Left colon (tissue), 2 donors: ENCODE data around the gene OR2B6. TPM values are rescaled to one million over a fixed set of nuclear protein-coding genes. Genes with fewer than 3 reads are reported as not detected.
"Not testable (repeated sequence)": the region's sequence is repeated elsewhere in the genome, so short reads cannot be mapped to it uniquely, and the experiment has no call there.

Source experiments
- ATAC-seq: fragments of 200-7000 bp; cut with Tn5 transposase; one replicate; pipeline ENCODE4 v1.9.1; 2020; ENCODE audit warnings: mild to moderate bottlenecking, moderate library complexity
- DNase-seq, 2 donors: peaks; one replicate each; pipeline ENCODE4 v3.0.0-alpha.2; 2020
- intact Hi-C, 2 donors: fragments of 100-400 bp; cut with DNase I in 1 of 2; cut with micrococcal nuclease in 1 of 2; formaldehyde crosslinking; loops; one replicate each; pipeline versions ENCODE4 v1.11.2 to v1.14.0; 2022; cut with DNase I, micrococcal nuclease
- long read RNA-seq: library from polyadenylated mRNA; unstranded; transcript quantifications from one replicate; pipeline ENCODE4 v2.0.0, GENCODE V29; 2021
- total RNA-seq, 2 donors: library from RNA; stranded (reverse); fragmentation: NEBNext Ultra II Directional; extraction: Animal tissue kit (Norgen Biotek cat#: 25700); gene quantifications; one replicate each; pipeline ENCODE4 v1.2.1, GENCODE V29; 2021
- donor health status: DM: no; HTN: no; CAD: no.
- donor health status: DM: yes; HTN: yes; CAD: no.

The OR2B6 gene
- not detected for total RNA-seq
- long read RNA-seq: 0 reads

- ATAC-seq: no peak
- DNase-seq: no peak
- intact Hi-C loops: no loop called here
These were observed at the start of gene OR2B6 for GRCh38 chr6:27956941-27957340. OR2B6 (plus strand) TSS chr6:27957241; CDS start chr6:27957241, 0 bp downstream.

DNA sequence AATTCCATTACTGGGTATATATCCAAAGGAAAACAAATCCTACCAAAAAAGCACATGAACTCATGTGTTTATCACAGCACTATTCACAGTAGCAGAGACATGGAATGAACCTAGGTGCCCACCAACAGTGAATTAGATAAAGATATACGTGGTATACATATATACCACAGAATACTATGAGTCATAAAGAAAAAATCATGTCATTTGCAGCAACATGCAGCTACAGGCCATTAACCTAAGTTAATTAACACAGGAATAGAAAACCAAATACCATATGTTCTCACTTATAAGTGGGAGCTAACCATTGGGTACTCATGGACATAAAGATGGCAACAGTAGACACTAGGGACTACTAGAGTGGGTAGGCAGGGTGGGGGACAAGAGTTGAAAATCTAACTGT lies 49.0 kb upstream of the OR2B6 start:
- intact Hi-C loops: no loop called here
- ATAC-seq (no peak), DNase-seq (no peak)

- ATAC-seq: no peak
- intact Hi-C loops: no loop called here
- DNase-seq: no peak
These were observed 45.0 kb upstream of the OR2B6 start, which contains the start of gene OR2B2 for GRCh38 chr6:27911956-27912446. OR2B2 (minus strand) TSS chr6:27912396; CDS start chr6:27912319, 77 bp downstream.

GRCh38 chr6:27922949-27923348 lies 34.1 kb upstream of the OR2B6 start:
- DNase-seq (no peak), ATAC-seq (no peak)
- intact Hi-C loops: no loop called here

DNA sequence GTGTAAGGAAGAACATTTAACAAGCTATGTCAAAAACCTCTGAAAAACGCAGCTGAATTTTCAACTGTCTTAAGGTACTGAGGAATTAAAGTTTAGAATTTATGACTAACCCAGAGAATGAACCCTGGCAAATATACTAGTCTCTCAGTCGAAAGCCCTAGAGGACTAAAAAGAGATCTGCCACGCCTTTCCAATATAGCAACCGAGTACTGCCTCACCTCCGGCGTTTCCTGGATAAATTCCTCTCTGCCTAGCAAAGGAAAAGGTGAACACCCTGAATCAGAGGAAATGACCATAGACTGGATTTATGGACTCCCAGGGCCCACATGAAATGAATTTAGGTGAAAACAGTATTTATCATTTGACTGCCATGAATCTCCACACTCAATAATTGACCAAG lies 32.9 kb upstream of the OR2B6 start:
- intact Hi-C loops: no loop called here
- peak; percentile 70 for ATAC-seq

DNA sequence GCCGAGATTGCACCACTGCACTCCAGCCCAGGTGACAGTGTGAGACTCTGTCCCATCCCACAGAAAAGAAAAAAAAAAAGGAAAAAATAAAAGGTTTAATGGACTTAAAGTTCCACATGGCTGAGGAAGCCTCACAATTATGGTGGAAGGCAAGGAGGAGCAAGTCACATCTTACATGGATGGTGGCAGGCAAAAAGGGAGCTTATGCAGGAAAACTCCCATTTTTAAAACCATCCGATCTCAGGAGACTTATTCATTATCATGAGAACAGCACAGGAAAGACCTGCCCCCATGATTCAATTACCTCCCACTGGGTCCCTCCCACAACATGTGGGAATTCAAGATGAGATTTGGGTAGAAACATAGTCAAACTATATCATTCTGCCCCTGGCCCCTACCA lies 29.0 kb upstream of the OR2B6 start:
- ATAC-seq, intact Hi-C loops, DNase-seq: not testable (repeated sequence)

More for the DNA sequence above, 32.9 kb upstream of the OR2B6 start:
- DNase-seq: no peak

- ATAC-seq, intact Hi-C loops, DNase-seq: not testable (repeated sequence)
These were observed 27.1 kb upstream of the OR2B6 start for GRCh38 chr6:27929930-27930329.

GRCh38 chr6:27931209-27931608 lies 25.8 kb upstream of the OR2B6 start:
- no peak for DNase-seq
- intact Hi-C loops: no loop called here

DNA sequence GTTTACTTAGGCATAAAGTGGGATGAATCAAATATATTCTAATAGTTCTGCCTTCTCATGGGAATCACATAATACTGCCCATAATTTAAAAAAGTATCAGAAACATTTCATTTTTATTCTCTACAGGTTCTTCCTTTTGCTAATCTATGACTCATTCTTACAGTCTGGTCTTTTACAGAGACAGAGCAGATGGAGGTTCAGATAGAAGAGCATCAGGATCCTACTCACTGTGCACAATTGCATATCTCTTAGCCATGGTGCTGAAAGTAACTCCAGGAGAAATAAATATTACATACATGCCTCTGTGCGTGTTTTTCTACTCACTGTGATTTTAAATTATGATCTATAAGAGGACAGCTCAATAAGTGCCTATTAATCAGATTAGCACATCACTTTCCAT lies 16.3 kb upstream of the OR2B6 start:
- no peak for ATAC-seq
- DNase-seq: no peak
- intact Hi-C loops: no loop called here

More at GRCh38 chr6:27931209-27931608, 25.8 kb upstream of the OR2B6 start:
- no peak for ATAC-seq

DNA sequence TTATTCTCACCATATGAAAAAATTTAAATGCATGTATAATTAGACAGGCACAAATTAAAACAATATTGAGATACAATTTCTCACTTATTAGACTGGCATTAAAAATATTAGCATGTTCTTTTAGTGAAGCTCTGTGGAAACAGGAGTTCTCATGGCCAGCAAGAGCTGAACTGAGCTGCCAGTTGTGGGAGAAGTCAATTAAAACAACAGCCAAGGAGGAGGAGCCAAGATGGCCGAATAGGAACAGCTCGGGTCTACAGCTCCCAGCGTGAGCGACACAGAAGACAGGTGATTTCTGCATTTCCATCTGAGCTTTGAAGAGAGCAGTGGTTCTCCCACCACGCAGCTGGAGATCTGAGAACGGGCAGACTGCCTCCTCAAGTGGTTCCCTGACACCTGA lies 14.0 kb upstream of the OR2B6 start:
- DNase-seq, ATAC-seq, intact Hi-C loops: not testable (repeated sequence)

DNA sequence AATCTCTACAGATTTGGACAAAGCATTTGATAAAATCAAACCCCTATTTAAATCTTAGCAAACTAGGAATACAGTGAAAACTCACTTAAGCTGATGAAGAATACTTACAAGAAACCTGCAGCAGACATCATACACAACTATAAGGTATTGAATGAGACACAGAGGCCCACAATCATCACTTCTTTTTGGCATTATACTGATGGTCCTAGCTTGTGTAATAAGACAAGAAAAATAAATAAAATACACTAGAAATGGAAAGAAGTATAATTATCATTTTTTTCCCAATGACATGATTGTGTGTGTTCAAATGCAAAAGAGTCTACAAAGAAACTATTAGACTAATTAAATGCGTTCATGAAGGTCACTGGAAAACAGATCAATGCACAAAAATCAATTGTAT lies 8.8 kb upstream of the OR2B6 start:
- no peak for ATAC-seq
- intact Hi-C loops: no loop called here

GRCh38 chr6:27951040-27951439 lies 6.0 kb upstream of the OR2B6 start:
- DNase-seq: no peak
- no peak for ATAC-seq
- intact Hi-C loops: no loop called here

More for the DNA sequence above, 8.8 kb upstream of the OR2B6 start:
- DNase-seq: no peak

- intact Hi-C loops: no loop called here
- no peak for ATAC-seq
- no peak for DNase-seq
These were observed 475 bp downstream of the OR2B6 start for GRCh38 chr6:27957516-27957915.

DNA sequence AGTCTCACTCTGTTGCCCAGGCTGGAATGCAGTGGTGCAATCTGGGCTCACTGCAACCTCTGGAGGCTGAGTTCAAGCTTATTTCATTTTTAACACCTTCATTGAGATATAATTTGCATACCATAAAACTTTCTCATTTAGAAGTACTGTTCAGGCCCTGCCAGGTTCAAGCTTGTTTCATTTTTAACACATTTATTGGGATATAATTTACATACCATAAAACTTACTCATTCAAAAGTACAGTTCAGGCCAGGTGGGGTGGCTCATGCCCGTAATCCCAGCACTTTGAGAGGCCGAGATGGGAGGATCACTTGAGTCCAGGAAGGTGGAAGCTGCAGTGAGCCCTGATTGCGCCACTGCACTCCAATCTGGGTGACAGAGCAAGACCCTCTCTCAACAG lies 5.5 kb downstream of the OR2B6 start:
- intact Hi-C loops: no loop called here
- DNase-seq (peak in 1 of 2 donors; percentile 28), ATAC-seq (peak; percentile 99)

DNA sequence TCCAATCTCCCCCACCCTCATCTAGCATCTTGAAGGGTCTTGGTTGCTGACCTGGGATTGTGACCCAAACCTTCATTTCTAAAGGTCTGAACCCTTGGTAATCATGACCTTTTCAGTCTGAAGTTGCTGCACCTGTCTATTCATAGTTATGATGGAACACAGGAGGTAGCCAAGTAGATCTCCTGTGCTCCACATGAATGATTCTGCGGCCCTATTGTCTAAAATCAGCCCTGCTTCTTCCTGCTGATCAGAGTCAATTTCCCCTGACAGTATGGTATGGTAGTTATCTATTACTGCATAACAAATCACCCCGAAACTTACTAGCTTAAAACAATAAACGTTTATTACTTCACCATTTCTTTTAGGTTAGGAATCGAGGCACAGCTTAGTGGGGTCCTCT lies 9.0 kb downstream of the OR2B6 start:
- ATAC-seq: no peak
- intact Hi-C loops: no loop called here
- DNase-seq: no peak

- intact Hi-C loops: no loop called here
- no peak for DNase-seq
- ATAC-seq: no peak
These were observed 9.9 kb downstream of the OR2B6 start for GRCh38 chr6:27966816-27967426.

DNA sequence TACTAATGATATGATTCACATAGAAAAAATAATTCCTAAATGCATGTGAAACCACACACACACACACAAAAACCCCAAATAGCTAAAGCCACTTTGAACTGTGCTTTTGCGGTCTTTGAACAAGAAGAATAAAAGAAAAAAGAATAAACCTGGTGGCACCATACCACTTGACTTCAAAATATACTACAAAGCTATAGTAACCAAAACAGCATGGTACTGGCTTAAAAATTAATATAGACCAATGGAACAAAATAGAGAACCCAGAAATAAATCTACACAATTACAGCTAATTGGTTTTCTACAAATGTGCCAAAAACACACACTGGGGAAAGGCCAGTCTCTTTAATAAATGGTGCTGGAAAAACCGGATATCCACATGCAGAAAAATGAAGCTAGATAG lies 13.4 kb downstream of the OR2B6 start:
- DNase-seq: no peak
- ATAC-seq: no peak
- intact Hi-C loops: no loop called here

- intact Hi-C loops: no loop called here
- no peak for DNase-seq
- ATAC-seq: no peak
These were observed 15.7 kb downstream of the OR2B6 start for GRCh38 chr6:27972750-27973149.

GRCh38 chr6:27977387-27977786 lies 20.3 kb downstream of the OR2B6 start:
- DNase-seq: no peak
- no peak for ATAC-seq
- intact Hi-C loops: no loop called here

GRCh38 chr6:27978705-27979104 lies 21.7 kb downstream of the OR2B6 start:
- no peak for DNase-seq
- intact Hi-C loops: no loop called here
- ATAC-seq: no peak

DNA sequence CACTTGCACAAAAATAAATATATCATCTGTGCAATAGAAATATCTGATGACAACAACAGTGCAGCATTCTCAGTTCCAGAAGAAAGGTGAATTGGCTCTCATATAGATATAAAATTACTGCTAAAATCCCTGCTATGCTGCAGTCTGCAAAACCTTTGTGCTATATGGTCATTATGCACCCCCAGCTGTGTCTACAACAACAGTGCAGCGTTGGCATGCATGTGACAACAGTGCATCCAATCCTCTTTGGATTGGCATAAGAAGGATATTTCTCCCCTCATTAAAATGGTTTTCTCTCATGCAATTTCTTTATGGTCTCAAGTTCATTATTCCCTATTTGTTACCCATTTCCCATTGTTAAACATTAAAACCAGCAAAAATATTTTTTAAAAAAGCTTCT lies 23.1 kb downstream of the OR2B6 start:
- ATAC-seq (no peak), DNase-seq (no peak)
- intact Hi-C loops: no loop called here
